SK-N-MC (cell line): ENCODE measurements around the gene LSAMP.

Source experiments
- EZH2 ChIP-seq: fragments of 200-600 bp; sonication (generic); IDR thresholded peaks from one replicate; pipeline ENCODE4 v1.6.1; 2017; ENCODE audit warnings: antibody characterized with exemption
- POLR2AphosphoS5 ChIP-seq: IDR thresholded peaks from 2 replicates; pipeline ENCODE4 v1.6.1; 2012; ENCODE audit warnings: mild to moderate bottlenecking, low read depth, low read length, borderline replicate concordance

GRCh38 chr3:116034794-116035193 is 410.5 kb downstream of the LSAMP start:
- TF ChIP-seq POLR2AphosphoS5, result no peak
- no peak for TF ChIP-seq EZH2
